Measurements from ENCODE around the gene LACTB.

The LACTB gene

DNA sequence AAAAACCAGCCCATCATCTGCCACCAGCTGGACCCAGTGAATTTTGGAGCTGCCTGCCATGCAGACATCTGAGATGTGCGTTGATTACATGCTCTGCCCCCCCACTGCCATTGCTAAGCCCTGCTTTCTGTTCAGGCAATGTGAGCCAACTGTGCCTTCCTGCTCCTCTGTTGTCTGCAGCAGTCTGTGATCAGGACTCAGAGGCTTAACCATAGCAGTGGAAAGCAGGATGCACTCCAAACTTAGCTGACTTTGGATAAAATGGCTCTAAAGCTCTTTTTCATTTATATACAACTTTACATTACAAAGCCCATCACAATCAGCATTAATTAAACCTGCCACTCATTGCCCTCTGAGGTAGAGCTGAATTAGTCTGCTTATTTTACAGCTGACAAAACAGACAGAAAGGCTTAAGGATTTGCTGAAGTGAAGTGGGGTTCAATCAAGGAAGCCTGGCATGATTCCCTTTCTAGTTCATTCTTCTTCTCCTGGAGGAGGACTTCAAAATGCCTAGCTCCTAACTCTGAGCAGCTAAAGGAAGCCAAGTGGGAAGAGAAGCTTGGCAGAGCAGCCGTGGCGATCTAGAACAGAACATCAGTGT lies 51.3 kb downstream of the LACTB start:
- peak; percentile 62 for DNase-seq (ENCODE audit: low spot score)

DNA sequence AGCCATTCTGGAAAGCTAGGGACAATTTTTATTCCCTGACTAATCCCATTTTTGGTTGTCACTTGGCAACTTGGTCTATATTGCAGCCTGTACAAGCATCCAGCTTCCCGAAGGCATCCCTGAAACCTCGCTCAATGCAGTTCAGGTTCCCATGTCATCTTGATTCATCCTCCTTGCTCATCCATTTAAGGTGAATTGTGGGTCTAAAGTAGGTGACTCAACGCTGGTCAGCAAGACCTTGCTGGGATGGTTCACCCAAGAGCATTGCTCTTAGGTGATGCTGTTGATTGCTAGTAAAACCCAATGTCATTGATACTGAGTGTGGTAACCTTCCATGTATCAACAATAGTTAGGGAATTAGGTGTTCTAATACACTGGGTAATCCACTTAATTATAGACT lies 54.6 kb downstream of the LACTB start:
- no peak for DNase-seq (ENCODE audit: low spot score)

- DNase-seq (ENCODE audit: low spot score) = no peak
Observed at GRCh38 chr15:63178034-63178433, 56.4 kb downstream of the LACTB start.

DNA sequence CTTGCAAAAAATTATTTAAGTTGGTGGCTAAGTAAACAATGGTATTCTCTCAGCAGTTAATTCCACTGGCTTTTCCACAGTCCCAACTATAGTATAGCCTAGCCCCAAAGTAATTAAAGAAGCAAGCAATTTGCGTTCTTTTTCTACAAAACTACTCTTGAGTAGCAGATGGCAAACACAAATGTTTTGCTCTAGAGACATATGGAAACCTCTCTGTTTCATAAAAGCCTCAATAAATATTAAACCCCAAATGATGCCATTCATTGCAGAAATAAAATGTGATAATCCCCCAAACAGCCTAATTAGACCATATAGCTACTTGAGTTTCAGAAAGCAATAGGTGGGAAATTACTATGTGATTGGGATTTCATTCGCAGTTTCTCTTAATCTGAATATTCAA lies 59.1 kb downstream of the LACTB start:
- DNase-seq (ENCODE audit: low spot score) = no peak

DNA sequence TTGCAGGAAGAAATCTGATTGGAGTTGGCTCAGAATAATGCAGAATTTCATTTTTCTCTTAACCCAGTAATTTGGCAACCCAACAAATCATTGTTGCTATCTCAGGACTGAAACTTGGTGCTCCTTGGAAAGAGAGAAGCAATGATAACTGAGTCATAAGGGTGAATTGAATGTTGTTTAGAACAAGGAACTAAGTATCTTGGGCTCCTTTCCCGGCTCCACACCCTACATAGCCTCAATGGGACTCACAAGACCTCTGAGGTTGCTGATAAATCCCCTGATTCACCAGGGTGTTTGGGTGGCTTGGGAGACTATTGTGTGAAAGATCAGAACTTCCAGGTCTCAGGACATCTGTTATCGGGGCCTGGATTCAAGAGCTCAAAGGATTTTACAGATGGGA lies 60.0 kb downstream of the LACTB start:
- DNase-seq (ENCODE audit: low spot score) = no peak

DNA sequence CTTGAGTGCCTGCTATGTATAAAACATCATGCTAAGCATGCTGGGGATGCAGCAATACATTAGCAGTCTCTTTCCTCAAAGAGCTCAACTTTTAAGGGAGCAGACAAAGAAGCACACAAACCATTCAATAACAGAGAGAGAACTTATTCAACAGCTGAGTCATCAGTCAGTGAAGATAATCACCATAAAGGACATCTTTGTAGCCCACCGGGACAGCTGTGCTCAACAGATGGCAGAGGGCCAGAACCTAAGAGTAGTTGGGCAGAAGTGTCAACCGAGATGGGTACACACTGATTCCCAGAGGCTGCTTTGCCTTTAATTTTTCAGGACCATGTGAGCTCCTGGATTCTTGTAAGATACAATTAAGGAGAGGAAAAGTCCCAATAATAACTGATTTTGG lies 63.5 kb downstream of the LACTB start:
- DNase-seq (ENCODE audit: low spot score) = no peak

DNA sequence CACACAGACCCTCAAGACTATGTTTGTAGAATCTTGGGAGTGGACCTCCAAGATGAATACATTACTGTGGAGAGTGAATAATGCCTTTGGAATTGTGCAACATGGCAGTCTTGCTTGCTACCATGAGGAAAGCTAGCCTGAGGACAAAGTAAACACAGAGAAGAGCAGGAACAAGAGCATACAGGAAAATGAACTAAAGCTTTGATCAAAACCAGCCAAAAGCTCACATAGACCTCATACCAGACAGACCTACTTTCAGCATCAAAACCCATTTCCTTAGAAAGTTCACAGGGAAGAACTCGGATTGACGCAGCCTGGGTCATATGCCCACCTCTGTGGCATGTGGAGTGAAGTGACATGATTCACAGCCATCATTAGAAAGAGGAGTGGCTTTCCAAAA lies 64.4 kb downstream of the LACTB start:
- no peak for DNase-seq (ENCODE audit: low spot score)

- no peak for DNase-seq (ENCODE audit: low spot score)
Observed at GRCh38 chr15:63187589-63188226, 66.0 kb downstream of the LACTB start.

- no peak for DNase-seq (ENCODE audit: low spot score)
Observed at GRCh38 chr15:63188247-63188925, 66.7 kb downstream of the LACTB start.

GRCh38 chr15:63188926-63189871 lies 67.5 kb downstream of the LACTB start, which contains the start of gene RAB8B:
RAB8B (plus strand) TSS chr15:63189606; CDS start chr15:63189625, 19 bp downstream.
- DNase-seq (ENCODE audit: low spot score) = peak; percentile 96

- DNase-seq (ENCODE audit: low spot score) = no peak
Observed at GRCh38 chr15:63189941-63190768, 68.5 kb downstream of the LACTB start.

DNA sequence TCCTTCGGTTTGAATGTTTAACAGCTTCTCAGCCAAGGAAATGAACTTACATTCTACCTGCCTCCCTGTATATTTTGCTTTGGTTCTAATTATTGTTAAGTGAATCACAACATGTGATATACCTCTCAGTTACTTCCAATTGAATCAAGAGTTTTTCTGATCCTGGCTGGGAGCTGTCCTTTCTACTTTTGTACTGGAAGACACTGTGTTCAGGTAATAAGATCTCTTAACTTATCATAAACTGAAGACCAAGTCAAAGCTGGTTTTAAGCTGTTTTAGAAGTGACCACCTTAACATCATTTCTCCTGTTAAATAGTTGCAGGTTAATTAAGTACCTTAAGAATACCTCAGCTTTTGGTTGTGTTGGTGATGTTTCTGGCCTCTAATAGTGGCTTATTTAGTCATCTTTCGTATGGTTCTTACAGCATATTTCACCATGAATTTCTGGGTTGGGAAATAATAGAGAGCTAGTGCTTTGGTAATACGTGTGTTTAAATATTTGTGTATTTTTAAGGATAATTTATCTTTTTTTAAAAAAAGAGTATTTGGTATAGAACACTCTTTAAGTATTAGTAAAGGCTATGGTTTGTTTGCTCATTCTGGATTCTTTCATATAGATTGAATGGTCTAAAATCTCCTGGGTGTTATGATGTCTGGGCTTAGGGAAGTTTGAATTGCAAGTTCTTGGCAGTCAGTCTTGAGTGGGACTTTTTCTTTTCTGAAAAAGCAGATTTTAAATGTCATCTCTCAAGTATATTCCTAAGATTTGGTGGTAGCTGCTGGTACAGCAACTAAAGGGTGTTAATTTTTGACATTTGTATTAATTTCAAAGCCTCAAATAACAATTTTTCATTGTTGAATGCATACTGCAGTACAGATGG lies 69.3 kb downstream of the LACTB start:
- no peak for DNase-seq (ENCODE audit: low spot score)

Measured in globus pallidus (tissue), 1 donor.